MG63 (cell line): ENCODE results near the gene CD9. TPM values are rescaled to one million over a fixed set of nuclear protein-coding genes. Genes with fewer than 3 reads are reported as not detected.
"Not testable (repeated sequence)": the region's sequence is repeated elsewhere in the genome, so short reads cannot be mapped to it uniquely, and the experiment has no call there.

Experiments used
- DNase-seq: peaks from one replicate; pipeline ENCODE4 v3.0.0-alpha.2; 2020
- H3K27me3 ChIP-seq: fragments of 250-450 bp; sonication (Bioruptor Pico); 2 replicates; pipeline ENCODE4 v1.5.1; 2020; ENCODE audit warnings: mild to moderate bottlenecking, moderate library complexity
- H3K36me3 ChIP-seq: fragments of 250-450 bp; sonication (Bioruptor Pico); 2 replicates; pipeline ENCODE4 v1.5.1; 2020; ENCODE audit warnings: mild to moderate bottlenecking, moderate library complexity
- H3K4me3 ChIP-seq: fragments of 250-450 bp; sonication (Bioruptor Pico); 2 replicates; pipeline ENCODE4 v1.5.1; 2020; ENCODE audit warnings: mild to moderate bottlenecking, moderate library complexity
- H3K9me3 ChIP-seq: fragments of 250-450 bp; sonication (Bioruptor Pico); 2 replicates; pipeline ENCODE4 v1.5.1; 2020; ENCODE audit warnings: mild to moderate bottlenecking, moderate library complexity
- total RNA-seq: library from RNA; depleted of rRNA; stranded (reverse); fragments of >200 nt; shearing (Covaris generic); gene quantifications from 2 replicates; pipeline ENCODE4 v1.2.3, GENCODE V29; 2014; ENCODE audit warnings: low replicate concordance; rRNA removed

The CD9 gene
- total RNA-seq = 95.5 and 98.2 TPM in 2 replicates

- peaks cover 27% of the 10 kb centered on the region for H3K36me3 ChIP-seq
- no peaks in the 10 kb centered on the region for H3K9me3 ChIP-seq
- H3K27me3 ChIP-seq = no peaks in the 10 kb centered on the region
- peak within 1 kb of the TSS; percentile 62 for H3K4me3 ChIP-seq
- peak; percentile 75 for DNase-seq
Observed at GRCh38 chr12:6200256-6201212, at the start of gene CD9. TSS of gene CD9 (plus strand) at chr12:6200400. CDS start at chr12:6200500, 100 bp downstream.

GRCh38 chr12:6154730-6155459, 45.3 kb upstream of the CD9 start:
- no peak overlapping the region for H3K4me3 ChIP-seq
- no peaks in the 10 kb centered on the region for H3K27me3 ChIP-seq
- DNase-seq = no peak
- no peaks in the 10 kb centered on the region; the same call in 1 of the 2 replicates for H3K9me3 ChIP-seq
- no peaks in the 10 kb centered on the region for H3K36me3 ChIP-seq

- DNase-seq = no peak
Observed at GRCh38 chr12:6157482-6157881, 42.7 kb upstream of the CD9 start.

GRCh38 chr12:6158255-6158654, 41.9 kb upstream of the CD9 start:
- no peaks in the 10 kb centered on the region; the same call in 1 of the 2 replicates for H3K9me3 ChIP-seq
- H3K4me3 ChIP-seq = no peak overlapping the region
- H3K27me3 ChIP-seq = no peaks in the 10 kb centered on the region
- no peaks in the 10 kb centered on the region for H3K36me3 ChIP-seq
- DNase-seq = no peak

More at GRCh38 chr12:6157482-6157881, 42.7 kb upstream of the CD9 start:
- H3K36me3 ChIP-seq = no peaks in the 10 kb centered on the region
- no peaks in the 10 kb centered on the region; the same call in 1 of the 2 replicates for H3K9me3 ChIP-seq
- no peaks in the 10 kb centered on the region for H3K27me3 ChIP-seq
- no peak overlapping the region for H3K4me3 ChIP-seq

GRCh38 chr12:6158749-6159148, 41.5 kb upstream of the CD9 start:
- no peaks in the 10 kb centered on the region; the same call in 1 of the 2 replicates for H3K9me3 ChIP-seq
- H3K4me3 ChIP-seq = no peak overlapping the region
- H3K36me3 ChIP-seq = no peaks in the 10 kb centered on the region
- no peaks in the 10 kb centered on the region for H3K27me3 ChIP-seq
- DNase-seq = no peak

GRCh38 chr12:6159166-6160011, 40.8 kb upstream of the CD9 start:
- DNase-seq, H3K9me3 ChIP-seq, H3K27me3 ChIP-seq, H3K36me3 ChIP-seq, H3K4me3 ChIP-seq: not testable (repeated sequence)

GRCh38 chr12:6160049-6160649, 40.1 kb upstream of the CD9 start:
- H3K9me3 ChIP-seq, H3K36me3 ChIP-seq, H3K4me3 ChIP-seq, DNase-seq, H3K27me3 ChIP-seq: not testable (repeated sequence)

- no peak for DNase-seq
- Histone ChIP-seq H3K27me3 (no peaks in the 10 kb centered on the region), H3K4me3 (no peak overlapping the region), H3K36me3 (no peaks in the 10 kb centered on the region), H3K9me3 (no peaks in the 10 kb centered on the region; the same call in 1 of the 2 replicates)
Observed at GRCh38 chr12:6161124-6161882, 38.9 kb upstream of the CD9 start.

GRCh38 chr12:6163416-6164060, 36.7 kb upstream of the CD9 start:
- no peaks in the 10 kb centered on the region for H3K27me3 ChIP-seq
- H3K36me3 ChIP-seq = no peaks in the 10 kb centered on the region
- no peak for DNase-seq
- no peaks in the 10 kb centered on the region for H3K9me3 ChIP-seq
- H3K4me3 ChIP-seq = no peak overlapping the region

GRCh38 chr12:6165395-6165794, 34.8 kb upstream of the CD9 start:
- no peaks in the 10 kb centered on the region for H3K9me3 ChIP-seq
- no peak overlapping the region for H3K4me3 ChIP-seq
- no peaks in the 10 kb centered on the region for H3K27me3 ChIP-seq
- DNase-seq = no peak
- no peaks in the 10 kb centered on the region for H3K36me3 ChIP-seq

- no peaks in the 10 kb centered on the region for H3K36me3 ChIP-seq
- no peaks in the 10 kb centered on the region for H3K9me3 ChIP-seq
- no peaks in the 10 kb centered on the region for H3K27me3 ChIP-seq
- DNase-seq = no peak
- H3K4me3 ChIP-seq = no peak overlapping the region
Observed at GRCh38 chr12:6166808-6167207, 33.4 kb upstream of the CD9 start.

GRCh38 chr12:6167327-6168280, 32.6 kb upstream of the CD9 start:
- no peaks in the 10 kb centered on the region for H3K36me3 ChIP-seq
- no peaks in the 10 kb centered on the region for H3K9me3 ChIP-seq
- H3K27me3 ChIP-seq = no peaks in the 10 kb centered on the region
- peak; percentile 85 for DNase-seq
- no peak overlapping the region for H3K4me3 ChIP-seq

- H3K36me3 ChIP-seq = no peaks in the 10 kb centered on the region
- H3K27me3 ChIP-seq = no peaks in the 10 kb centered on the region
- no peaks in the 10 kb centered on the region for H3K9me3 ChIP-seq
- no peak overlapping the region for H3K4me3 ChIP-seq
- DNase-seq = no peak
Observed at GRCh38 chr12:6171409-6172015, 28.7 kb upstream of the CD9 start.

- no peaks in the 10 kb centered on the region for H3K36me3 ChIP-seq
- H3K9me3 ChIP-seq = no peaks in the 10 kb centered on the region
- H3K27me3 ChIP-seq = no peaks in the 10 kb centered on the region
- no peak for DNase-seq
- H3K4me3 ChIP-seq = no peak overlapping the region
Observed at GRCh38 chr12:6172086-6172485, 28.1 kb upstream of the CD9 start.
